Fibroblast of villous mesenchyme (primary cell): Measurements from ENCODE around the gene SH2D7. TPM values are rescaled to one million over a fixed set of nuclear protein-coding genes. Genes with fewer than 3 reads are reported as not detected.

ENCODE experiments used
- DNase-seq: peaks from one replicate; pipeline ENCODE4 v3.0.0-alpha.2; 2010; ENCODE audit warnings: low read depth
- H3K4me3 ChIP-seq: 2 replicates; pipeline ENCODE4 v1.5.1; 2011; ENCODE audit warnings: low read depth, mild to moderate bottlenecking, low read length
- total RNA-seq: library from RNA; depleted of rRNA; stranded (reverse); fragments of >200 nt; gene quantifications from 2 replicates; pipeline ENCODE4 v1.2.3, GENCODE V29; 2012
- TF ChIP-seq, protein P1 (sequence below): IDR thresholded peaks from 2 replicates; pipeline ENCODE4 v1.5.1; 2012; ENCODE audit warnings: low read depth, mild to moderate bottlenecking, low read length; ENCODE audit not compliant: insufficient read depth

Gene SH2D7
- total RNA-seq, 1 donor: not detected

DNA sequence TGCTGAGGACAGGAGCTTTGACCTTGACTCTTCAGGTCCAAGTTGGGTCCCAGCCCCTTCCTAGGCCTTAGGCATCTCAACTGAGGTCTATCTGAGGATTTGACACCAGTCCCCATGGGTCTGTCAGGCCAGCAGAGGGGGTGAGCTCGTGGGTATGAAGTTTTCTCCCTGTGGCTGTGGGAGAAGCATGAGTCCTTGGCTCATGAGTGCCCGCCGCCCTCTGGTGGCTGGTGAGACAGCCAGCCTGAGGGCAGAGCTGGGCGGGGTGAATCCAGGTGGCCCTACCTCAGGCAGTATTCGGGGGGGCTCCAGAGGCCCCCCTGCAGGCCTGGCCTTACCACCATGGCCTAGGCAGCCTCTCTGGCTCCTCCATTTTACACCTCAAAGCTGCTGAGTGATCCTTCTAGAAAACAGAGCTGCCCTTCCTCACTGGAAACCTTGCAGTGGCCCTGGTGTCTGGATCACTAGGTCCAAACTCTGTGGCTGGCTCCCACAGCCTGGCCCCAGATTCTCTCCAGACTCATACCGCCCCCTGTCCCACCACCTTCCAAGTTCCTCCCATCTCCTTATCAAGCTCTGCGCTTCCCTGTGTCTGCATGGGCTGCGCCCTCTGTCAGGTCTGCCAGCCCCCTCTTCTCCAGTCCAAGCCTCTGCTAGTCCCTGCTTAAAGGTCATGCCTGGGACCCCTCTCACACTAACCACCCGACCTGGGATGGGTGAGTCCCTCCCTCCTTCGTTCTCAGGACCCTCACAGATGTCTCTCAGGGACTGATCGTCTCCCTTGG lies 16.1 kb downstream of the SH2D7 start:
- DNase-seq: peak; percentile 90
- TF ChIP-seq, protein P1, sequence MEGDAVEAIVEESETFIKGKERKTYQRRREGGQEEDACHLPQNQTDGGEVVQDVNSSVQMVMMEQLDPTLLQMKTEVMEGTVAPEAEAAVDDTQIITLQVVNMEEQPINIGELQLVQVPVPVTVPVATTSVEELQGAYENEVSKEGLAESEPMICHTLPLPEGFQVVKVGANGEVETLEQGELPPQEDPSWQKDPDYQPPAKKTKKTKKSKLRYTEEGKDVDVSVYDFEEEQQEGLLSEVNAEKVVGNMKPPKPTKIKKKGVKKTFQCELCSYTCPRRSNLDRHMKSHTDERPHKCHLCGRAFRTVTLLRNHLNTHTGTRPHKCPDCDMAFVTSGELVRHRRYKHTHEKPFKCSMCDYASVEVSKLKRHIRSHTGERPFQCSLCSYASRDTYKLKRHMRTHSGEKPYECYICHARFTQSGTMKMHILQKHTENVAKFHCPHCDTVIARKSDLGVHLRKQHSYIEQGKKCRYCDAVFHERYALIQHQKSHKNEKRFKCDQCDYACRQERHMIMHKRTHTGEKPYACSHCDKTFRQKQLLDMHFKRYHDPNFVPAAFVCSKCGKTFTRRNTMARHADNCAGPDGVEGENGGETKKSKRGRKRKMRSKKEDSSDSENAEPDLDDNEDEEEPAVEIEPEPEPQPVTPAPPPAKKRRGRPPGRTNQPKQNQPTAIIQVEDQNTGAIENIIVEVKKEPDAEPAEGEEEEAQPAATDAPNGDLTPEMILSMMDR: peak; percentile 99
- no peak overlapping the region for H3K4me3 ChIP-seq

DNA sequence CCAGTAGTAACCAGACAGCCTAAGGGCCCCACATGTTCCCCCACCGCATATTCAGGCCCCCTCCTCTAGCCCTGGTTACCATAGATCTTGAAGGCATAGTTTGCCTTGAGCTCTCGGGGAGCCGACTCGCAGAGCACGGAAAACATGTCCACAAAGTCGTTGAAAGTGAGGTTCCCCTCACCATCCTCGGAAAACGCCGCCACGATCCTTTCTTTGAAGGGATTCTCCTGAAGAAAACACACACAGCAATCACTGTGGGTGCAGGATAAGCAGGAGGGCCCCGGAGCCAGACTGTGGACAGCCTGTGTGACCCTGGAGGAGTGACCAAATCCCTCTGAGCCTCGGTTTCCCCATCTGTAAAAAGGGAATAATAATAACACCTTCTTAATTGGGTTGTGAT lies 16.8 kb downstream of the SH2D7 start:
- DNase-seq: no peak
- H3K4me3 ChIP-seq: no peak overlapping the region
- TF ChIP-seq, protein P1: no peak

DNA sequence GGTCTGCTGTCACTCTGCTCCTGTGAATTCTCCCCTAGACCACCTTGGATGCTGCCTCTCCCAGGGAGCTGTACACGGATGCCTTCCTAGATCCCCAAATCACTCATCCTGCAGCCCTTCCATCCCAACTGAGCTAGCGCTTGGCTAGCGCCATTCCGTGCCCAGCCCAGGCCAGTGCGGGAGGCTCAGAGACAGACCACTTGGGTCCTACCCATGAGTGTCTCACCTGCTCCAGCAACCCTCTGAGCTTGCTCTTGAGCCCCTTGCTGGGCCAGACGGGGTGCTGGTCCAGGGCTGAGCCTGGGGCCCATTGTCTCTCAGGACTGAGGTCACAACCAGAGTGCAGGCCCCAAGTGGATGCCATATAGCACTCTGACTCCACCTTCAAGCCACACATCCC lies 17.7 kb downstream of the SH2D7 start:
- no peak for DNase-seq
- no peak overlapping the region for H3K4me3 ChIP-seq
- TF ChIP-seq, protein P1: no peak

DNA sequence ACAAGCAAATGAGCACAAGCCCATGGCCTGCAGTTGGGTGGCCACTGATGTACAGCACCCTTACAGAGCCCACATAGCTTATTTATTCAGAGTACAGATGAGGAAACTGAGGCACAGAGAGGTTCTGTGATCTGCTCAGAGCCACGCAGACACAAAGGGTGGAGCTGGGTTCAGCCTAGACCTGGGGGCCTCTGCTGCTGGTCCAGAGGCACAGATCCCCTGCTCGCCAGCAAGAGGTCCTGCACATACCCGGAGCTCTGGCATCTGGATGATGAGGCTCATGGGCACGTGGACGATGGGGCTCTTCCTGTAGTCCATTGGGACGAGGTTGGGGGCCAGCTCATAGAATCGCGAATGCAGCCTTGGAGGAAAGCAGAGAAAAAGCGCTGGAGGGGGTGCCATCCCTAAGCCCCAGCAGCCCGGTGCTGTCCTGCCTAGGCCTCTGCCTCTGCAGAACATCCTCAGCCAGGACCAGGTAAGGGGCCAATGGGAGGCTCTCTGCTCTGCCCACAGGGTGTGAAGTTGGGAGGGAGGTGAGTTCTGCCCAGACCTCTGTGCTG lies 18.6 kb downstream of the SH2D7 start:
- DNase-seq: no peak
- no peak overlapping the region for H3K4me3 ChIP-seq
- TF ChIP-seq, protein P1: no peak

DNA sequence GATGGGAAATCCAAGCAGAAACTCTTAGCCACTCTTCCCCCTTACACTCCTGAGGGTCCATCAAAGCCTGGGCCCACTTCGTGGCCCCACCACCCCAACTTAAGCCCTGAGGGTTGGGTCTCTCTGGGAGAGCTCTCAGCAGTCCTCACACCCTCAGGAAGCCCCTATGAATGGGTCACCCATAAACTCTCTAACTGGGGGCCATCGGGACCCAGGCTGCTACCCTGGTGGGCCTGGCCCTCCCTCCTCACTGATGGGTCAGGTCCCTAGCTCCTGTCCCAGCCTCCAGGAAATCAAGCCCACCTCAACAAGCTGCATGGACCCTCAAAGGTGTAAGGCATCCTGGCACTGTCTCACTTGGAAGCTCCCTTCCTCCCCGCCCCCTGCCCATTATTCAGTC lies 19.4 kb downstream of the SH2D7 start:
- H3K4me3 ChIP-seq: no peak overlapping the region
- DNase-seq: no peak
- TF ChIP-seq, protein P1: no peak

DNA sequence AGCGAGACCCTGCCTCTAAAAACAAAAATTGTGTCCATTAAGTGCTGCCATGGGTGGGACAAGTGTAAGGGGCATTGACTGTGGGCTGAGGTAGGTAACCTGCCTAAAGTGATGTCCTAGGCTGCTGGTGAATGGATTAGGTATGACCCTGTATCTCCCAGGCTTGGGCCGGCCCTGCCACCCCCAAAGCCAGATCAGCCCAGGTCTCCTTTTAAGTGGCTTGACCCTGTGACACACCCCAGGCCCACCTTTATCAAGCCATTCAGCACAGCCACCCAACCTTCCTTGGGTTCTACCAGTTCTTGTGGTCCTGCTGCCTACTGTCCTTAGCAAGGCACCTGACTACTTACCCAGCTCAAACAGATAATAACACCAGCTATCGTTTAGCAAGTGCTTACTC lies 20.2 kb downstream of the SH2D7 start:
- DNase-seq: no peak
- TF ChIP-seq, protein P1: no peak
- no peak overlapping the region for H3K4me3 ChIP-seq
